Spleen (tissue), 7 donors: Measurements from ENCODE around the gene CPLANE1.

Experiments
- CTCF ChIP-seq, 11 experiments: fragments of 200-600 bp in 7 of 11; fragments of 450-650 bp in 4 of 11; sonication (generic) in 4 of 11; IDR thresholded peaks in 8 of 11; conservative IDR thresholded peaks in 3 of 11; 1 replicate in 7 of 11; 2 replicates in 4 of 11; pipeline versions ENCODE4 v1.4.0 to v1.8.0; 2016 to 2021; ENCODE audit warnings: antibody characterized with exemption in 11 of 11, inconsistent platforms in 4 of 11, mild to moderate bottlenecking in 1 of 11
- POLR2A ChIP-seq, 3 donors: fragments of 450-650 bp; IDR thresholded peaks; one replicate each; pipeline ENCODE4 v1.5.1; 2017; ENCODE audit warnings: antibody characterized with exemption in 3 of 3, mild to moderate bottlenecking in 1 of 3
- donor health status: DM: no; HTN: no; CAD: no; lungs with moderate emphysema.
- donor health status: DM: no; HTN: no; CAD: no.
- donor health status: DM: no; HTN: no; CAD: no.

DNA sequence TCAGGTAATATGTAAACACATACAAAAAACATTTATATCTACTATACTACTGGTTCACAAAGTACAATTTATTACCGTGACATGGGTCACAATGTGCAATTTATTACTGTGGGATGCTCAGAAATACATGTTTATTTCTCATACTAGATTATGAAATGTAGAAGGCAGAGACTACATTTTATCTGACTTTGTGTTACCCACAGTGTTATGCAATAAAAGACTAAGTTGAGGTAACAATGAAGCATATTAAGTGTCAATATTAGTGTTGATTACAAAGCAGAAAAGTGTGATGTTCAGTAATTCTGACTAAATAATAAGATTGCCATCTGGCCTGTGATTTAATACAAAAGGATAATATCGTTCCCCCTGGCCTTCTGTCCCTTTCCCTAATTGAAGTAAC, 42.4 kb downstream of the CPLANE1 start:
- TF ChIP-seq CTCF (IDR thresholded peaks at IDR 0.05 in 8 of 11, conservative IDR thresholded peaks at IDR 0.05 in 3 of 11) (no peak), POLR2A (IDR thresholded peaks at IDR 0.05) (no peak)
